Prostate gland (tissue), 2 donors: ENCODE results near the gene FGF9.

ENCODE experiments used
- CTCF ChIP-seq, 4 experiments: fragments of 200-600 bp in 2 of 4; fragments of 450-650 bp in 2 of 4; sonication (generic) in 2 of 4; IDR thresholded peaks; 1 replicate in 3 of 4; 2 replicates in 1 of 4; pipeline ENCODE4 v1.5.1; 2016 to 2019; ENCODE audit warnings: antibody characterized with exemption in 4 of 4, mild to moderate bottlenecking in 2 of 4, moderate library complexity in 2 of 4
- POLR2AphosphoS5 ChIP-seq: sonication (generic); formaldehyde crosslinking; IDR thresholded peaks from one replicate; pipeline ENCODE4 v1.6.1; 2017; ENCODE audit warnings: antibody characterized with exemption

- TF ChIP-seq CTCF (IDR thresholded peaks at IDR 0.05): no peak
- TF ChIP-seq POLR2AphosphoS5: no peak
Observed at GRCh38 chr13:21736926-21737325, 66.1 kb downstream of the FGF9 start.
